NCI-H510A (cell line): ENCODE measurements around the gene MT1M.
"Not testable (repeated sequence)": the region's sequence is repeated elsewhere in the genome, so short reads cannot be mapped to it uniquely, and the experiment has no call there.

Experiments used
- DNase-seq: peaks from one replicate; lab custom pipeline; 2025; lab: John Stamatoyannopoulos, UW

The MT1M gene

DNA sequence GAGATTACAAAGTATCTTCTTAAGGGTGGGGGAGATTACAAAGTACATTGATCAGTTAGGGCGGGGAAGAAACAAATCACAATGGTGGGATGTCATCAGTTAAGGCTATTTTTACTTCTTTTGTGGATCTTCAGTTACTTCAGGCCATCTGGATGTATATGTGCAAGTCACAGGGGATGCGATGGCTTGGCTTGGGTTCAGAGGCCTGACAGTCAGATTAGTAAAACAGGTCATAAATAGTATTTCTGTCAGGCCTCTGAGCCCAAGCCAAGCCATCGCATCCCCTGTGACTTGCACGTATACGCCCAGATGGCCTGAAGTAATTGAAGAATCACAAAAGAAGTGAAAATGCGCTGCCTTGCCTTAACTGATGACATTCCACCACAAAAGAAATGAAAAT is 42.1 kb downstream of the MT1M start:
- not testable (repeated sequence) for DNase-seq

DNA sequence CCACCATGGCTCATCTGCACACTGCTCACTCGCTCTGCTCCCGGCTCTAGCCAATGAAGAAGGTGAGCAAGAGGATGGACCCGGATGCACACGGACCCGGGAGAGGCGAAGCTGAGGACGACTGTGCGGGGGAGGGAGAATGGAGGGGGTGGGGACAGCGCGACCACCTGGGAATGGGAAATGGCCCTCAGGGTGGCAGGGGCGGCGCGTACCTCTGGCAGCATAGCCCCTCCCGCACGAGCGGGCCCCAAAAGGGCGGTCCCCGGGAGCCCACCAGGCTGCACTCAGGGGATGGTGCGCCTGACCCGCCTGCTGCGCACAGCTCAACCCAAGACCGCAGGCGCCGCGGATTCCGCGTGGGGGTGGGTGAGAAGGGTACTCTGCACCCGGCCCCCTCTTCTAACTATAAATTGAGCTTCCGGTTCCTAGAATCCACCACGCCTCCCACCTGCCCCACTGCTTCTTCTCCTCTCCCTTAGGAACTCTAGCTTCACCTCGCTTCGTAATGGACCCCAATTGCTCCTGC is 43.3 kb downstream of the MT1M start:
- no peak for DNase-seq

DNA sequence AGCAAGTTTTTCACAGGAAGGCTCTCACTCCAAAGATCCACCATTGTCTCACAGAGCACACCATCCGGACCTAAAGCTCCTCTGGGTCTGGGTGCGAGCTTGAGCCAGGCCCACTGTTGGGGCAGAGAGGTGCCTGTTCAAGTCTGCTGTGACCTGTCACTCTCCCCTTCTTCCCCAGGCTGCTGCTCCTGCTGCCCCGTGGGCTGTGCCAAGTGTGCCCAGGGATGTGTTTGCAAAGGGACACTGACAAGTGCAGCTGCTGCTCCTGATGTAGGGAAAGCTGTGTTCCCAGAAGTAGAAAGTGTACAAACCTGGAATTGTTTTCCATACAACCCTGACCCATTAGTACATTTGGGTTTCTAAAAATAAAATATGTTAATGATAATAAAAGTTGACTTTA is 45.0 kb downstream of the MT1M start:
- DNase-seq = no peak

DNA sequence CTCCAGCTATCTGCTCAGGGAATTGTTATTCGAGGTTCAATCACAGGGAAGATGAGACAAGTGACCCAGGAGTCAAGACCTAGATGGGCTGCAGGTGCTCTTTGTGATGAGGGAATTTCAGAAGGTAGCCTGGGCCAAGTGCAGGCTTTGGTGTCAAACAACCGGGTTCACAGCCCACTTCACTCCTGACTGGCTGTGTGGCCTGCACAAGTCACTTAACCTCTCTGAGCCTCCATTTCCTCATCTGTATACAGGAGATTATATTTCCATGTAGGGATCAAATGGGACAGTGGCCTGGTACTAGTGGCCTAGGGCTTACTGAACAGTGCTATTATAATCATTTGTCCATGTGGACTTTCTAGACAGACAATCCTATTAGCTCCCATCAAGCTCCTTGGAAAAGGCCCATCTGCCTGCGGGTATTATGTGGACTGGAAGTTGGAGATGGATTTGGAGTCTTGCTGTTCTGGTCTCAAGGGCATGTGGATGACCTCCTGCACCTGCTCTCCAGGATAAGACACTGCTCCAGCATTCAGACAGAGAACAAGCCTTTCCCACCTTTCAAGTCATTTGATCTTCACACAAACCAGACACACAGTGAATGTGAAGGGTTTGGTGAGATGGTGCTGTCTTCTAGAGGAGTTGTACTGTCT is 46.7 kb downstream of the MT1M start:
- DNase-seq = no peak

DNA sequence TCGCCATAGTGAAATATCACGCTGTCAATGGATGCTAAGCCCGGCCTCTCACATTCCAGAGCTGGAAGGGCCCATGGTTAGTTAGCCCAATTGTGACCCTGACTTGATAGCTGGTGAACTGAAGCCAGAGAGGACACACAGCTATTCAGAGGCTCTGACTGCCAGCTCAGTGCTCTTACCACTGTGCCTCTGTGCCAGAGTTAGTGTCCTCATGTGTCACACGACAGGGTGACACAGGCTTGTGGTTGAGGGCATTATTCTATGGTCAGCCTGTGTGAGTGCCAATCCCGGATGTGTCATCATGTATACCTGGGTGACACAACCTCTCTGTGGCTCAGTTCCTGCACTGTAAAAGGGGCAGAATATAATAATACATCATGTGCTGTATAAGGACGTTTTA is 47.4 kb downstream of the MT1M start:
- no peak for DNase-seq

DNA sequence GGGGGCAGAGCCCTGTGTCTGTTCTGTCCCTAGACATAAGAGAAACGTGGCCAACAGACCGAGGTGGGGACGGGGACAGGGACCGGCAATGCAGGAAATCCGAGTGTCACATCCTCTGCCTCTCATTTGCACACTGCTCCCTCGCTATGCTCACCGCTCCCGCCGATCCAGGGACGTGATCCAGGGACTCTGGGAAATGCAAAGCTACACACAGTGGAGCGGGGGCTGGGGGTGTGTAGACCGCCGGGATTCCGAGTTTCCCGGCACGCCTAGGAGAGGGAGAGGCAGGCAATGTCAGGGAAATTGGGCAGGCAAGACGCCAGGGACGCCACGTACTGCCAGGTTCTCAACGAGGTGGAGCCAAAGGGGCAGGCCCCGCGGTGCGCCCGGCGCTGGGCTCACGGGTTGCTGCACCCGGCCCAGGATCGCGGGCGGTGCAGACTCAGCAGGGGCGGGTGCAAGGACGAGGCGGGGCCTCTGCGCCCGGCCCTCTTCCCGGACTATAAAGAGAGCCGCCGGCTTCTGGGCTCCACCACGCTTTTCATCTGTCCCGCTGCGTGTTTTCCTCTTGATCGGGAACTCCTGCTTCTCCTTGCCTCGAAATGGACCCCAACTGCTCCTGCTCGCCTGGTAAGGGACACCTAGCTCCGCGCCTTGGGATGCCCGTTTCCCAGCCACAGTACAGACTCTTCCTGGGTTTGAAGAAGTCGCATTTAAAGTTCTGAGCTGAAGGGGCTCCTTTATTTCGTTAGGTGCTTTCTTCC is 49.7 kb downstream of the MT1M start, which contains the start of gene MT1X:
TSS of gene MT1X (plus strand) at position 532 of the 764 bp plus-strand sequence. CDS start at position 603, 71 bp downstream.
- peak; percentile 75 for DNase-seq

DNA sequence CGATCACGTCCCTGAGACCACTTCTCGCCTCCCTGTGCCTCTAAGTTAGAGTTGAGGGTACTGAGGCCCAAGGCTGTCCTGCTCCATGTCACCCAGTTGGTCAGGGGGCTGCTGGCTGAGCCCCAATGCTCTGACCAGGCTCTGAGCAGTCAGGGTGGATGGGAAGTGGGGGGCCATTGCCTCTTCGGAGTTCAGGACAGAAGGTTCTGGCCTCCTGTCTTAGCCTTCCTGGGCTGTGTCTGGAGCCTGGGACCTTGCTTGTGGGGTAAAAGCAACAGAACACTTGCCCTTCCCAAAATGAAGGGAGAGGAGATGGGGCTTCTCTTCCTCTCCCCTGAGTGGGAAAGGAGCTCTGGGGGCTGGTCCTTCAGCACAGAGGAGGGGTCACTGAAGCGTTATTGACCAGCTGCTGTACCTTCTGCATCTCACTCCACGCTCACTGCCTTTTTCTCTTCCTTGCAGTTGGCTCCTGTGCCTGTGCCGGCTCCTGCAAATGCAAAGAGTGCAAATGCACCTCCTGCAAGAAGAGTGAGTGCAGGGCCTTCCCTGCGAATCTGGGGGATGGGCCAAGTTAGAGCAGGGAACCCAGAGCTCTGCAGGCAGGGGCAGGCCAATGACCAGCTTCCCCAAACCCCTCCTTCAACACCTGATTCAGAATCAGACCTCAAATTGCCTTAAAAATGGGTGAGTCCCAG is 50.4 kb downstream of the MT1M start:
- no peak for DNase-seq
